Prostate gland (tissue), 2 donors: Measurements from ENCODE around the gene MSX2. TPM values are rescaled to one million over a fixed set of nuclear protein-coding genes. Genes with fewer than 3 reads are reported as not detected.

Experiments used
- DNase-seq: peaks from one replicate; pipeline ENCODE4 v3.0.0-alpha.2; 2019; ENCODE audit warnings: low spot score
- H3K27ac ChIP-seq, 2 donors: fragments of 200-600 bp; sonication (generic); 2 replicates each; pipeline ENCODE4 v1.5.1; 2017 to 2019
- H3K27me3 ChIP-seq: fragments of 200-600 bp; sonication (generic); replicated peaks from 2 replicates; pipeline ENCODE4 v1.5.1; 2019; ENCODE audit not compliant: insufficient read depth
- H3K36me3 ChIP-seq, 2 donors: fragments of 200-600 bp; sonication (generic); 1 replicate in 1 of 2; 2 replicates in 1 of 2; pipeline versions ENCODE4 v1.5.1 to v1.8.1; 2017 to 2019
- H3K4me1 ChIP-seq: fragments of 200-600 bp; sonication (generic); replicated peaks from 2 replicates; pipeline ENCODE4 v1.5.1; 2019
- H3K4me3 ChIP-seq, 2 donors: fragments of 200-600 bp; sonication (generic); 2 replicates each; pipeline ENCODE4 v1.5.1; 2017 to 2019
- H3K9me3 ChIP-seq: fragments of 200-600 bp; sonication (generic); 2 replicates; pipeline ENCODE4 v1.5.1; 2017
- POLR2A ChIP-seq: fragments of 450-650 bp; IDR thresholded peaks from one replicate; pipeline ENCODE4 v1.6.1; 2016; ENCODE audit warnings: antibody characterized with exemption, mild to moderate bottlenecking
- POLR2AphosphoS5 ChIP-seq: sonication (generic); formaldehyde crosslinking; IDR thresholded peaks from one replicate; pipeline ENCODE4 v1.6.1; 2017; ENCODE audit warnings: antibody characterized with exemption
- WGBS: methylation state at CpG from one replicate; pipeline ENCODE4 v1.1.5; 2018; 5-methylcytosine and 5-hydroxymethylcytosine counted together
- intact Hi-C: fragments of 100-400 bp; cut with DNase I; formaldehyde crosslinking; loops from one replicate; pipeline ENCODE4 v1.14.2; 2022
- total RNA-seq, 2 donors: library from RNA; depleted of rRNA; stranded (reverse); fragments of >200 nt; gene quantifications; one replicate each; pipeline ENCODE4 v1.1.0, GENCODE V29; 2016
- TF ChIP-seq, protein P1 (sequence below), 4 experiments: fragments of 200-600 bp in 2 of 4; fragments of 450-650 bp in 2 of 4; sonication (generic) in 2 of 4; IDR thresholded peaks; 1 replicate in 3 of 4; 2 replicates in 1 of 4; pipeline ENCODE4 v1.5.1; 2016 to 2019; ENCODE audit warnings: antibody characterized with exemption in 4 of 4, mild to moderate bottlenecking in 2 of 4, moderate library complexity in 2 of 4

Gene MSX2
- total RNA-seq, 2 donors from 2014 or later = 7.1 to 36.4 TPM

DNA sequence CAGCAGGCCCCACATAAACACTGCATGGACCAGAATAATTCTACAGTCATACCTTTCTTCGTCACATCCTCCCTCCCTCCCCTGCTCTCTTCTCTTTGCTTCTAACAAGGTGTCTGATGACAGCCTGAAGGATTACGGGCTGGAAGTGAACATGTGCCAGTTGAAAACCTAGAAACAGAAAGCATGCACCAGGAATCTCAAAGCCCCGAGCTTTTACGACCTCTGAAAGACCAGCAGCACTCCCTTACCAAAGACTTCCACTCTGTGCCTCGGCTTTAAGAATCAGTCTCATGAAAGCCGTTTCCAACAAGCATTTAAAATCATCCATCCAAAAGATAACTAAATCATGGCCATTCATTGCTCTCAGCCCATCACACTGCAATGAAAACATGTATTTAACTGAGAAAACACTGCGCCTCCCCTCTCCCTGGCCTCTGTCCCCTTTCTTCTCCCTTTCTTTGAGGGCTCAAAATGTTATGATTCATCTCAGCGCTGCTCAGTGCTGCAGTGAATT lies 21.3 kb downstream of the MSX2 start:
- Histone ChIP-seq H3K36me3 (no peaks in the 10 kb centered on the region), H3K27me3 (peaks cover 6% of the 10 kb centered on the region), H3K27ac (no peak overlapping the region), H3K9me3 (no peaks in the 10 kb centered on the region), H3K4me1 (no peaks in the 10 kb centered on the region), H3K4me3 (no peak overlapping the region)
- intact Hi-C loops = no loop called here
- 32% methylated on average over 8 of the region's 8 CpGs for WGBS
- TF ChIP-seq POLR2A (no peak), POLR2AphosphoS5 (no peak)
- TF ChIP-seq, protein P1, sequence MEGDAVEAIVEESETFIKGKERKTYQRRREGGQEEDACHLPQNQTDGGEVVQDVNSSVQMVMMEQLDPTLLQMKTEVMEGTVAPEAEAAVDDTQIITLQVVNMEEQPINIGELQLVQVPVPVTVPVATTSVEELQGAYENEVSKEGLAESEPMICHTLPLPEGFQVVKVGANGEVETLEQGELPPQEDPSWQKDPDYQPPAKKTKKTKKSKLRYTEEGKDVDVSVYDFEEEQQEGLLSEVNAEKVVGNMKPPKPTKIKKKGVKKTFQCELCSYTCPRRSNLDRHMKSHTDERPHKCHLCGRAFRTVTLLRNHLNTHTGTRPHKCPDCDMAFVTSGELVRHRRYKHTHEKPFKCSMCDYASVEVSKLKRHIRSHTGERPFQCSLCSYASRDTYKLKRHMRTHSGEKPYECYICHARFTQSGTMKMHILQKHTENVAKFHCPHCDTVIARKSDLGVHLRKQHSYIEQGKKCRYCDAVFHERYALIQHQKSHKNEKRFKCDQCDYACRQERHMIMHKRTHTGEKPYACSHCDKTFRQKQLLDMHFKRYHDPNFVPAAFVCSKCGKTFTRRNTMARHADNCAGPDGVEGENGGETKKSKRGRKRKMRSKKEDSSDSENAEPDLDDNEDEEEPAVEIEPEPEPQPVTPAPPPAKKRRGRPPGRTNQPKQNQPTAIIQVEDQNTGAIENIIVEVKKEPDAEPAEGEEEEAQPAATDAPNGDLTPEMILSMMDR (IDR thresholded peaks at IDR 0.05) = no peak
- no peak for DNase-seq

DNA sequence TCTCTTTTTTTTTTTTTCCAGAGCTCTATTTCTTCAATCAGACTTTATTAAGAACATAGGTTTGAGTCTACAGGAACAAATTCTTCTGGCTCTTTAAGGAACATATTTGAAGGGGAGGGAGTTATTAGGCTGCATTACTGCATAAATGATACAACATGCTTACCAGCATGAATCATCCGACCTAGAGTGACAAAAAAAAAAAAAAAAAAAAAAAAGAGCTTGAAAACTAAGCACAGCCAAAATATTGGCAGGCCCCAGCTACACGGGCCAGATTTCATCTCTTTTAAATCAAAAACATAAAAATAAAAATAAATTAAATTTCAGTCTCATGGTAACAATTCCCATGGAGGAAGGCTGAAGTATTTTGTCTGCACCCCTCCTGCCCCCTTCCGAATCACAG lies 26.3 kb downstream of the MSX2 start:
- 2% methylated on average over 3 of the region's 3 CpGs for WGBS
- H3K27ac ChIP-seq = no peak overlapping the region
- intact Hi-C loops = no loop called here

GRCh38 chr5:174751154-174752000 lies 27.0 kb downstream of the MSX2 start:
- no peaks in the 10 kb centered on the region for H3K36me3 ChIP-seq
- under 1% methylated on average over 54 of the region's 89 CpGs for WGBS
- H3K9me3 ChIP-seq = no peaks in the 10 kb centered on the region
- H3K4me3 ChIP-seq = peak overlapping the region; percentile 25 to 31
- no peaks in the 10 kb centered on the region for H3K27me3 ChIP-seq
- no peak for TF ChIP-seq POLR2AphosphoS5
- TF ChIP-seq POLR2A = no peak
- TF ChIP-seq, protein P1 (IDR thresholded peaks at IDR 0.05) = no peak
- no peaks in the 10 kb centered on the region for H3K4me1 ChIP-seq
- intact Hi-C loops = no loop called here
- no peak for DNase-seq
- no peak overlapping the region for H3K27ac ChIP-seq

More for the DNA sequence above, 26.3 kb downstream of the MSX2 start:
- DNase-seq = no peak
- no peaks in the 10 kb centered on the region for H3K9me3 ChIP-seq
- TF ChIP-seq, protein P1 (IDR thresholded peaks at IDR 0.05) = no peak
- no peak for TF ChIP-seq POLR2A
- no peak for TF ChIP-seq POLR2AphosphoS5
- H3K4me1 ChIP-seq = no peaks in the 10 kb centered on the region
- no peaks in the 10 kb centered on the region for H3K36me3 ChIP-seq
- no peaks in the 10 kb centered on the region for H3K27me3 ChIP-seq
- H3K4me3 ChIP-seq = peak overlapping the region; percentile 25 to 31

GRCh38 chr5:174752121-174752520 lies 27.7 kb downstream of the MSX2 start:
- Histone ChIP-seq H3K36me3 (no peaks in the 10 kb centered on the region), H3K4me3 (no peak overlapping the region), H3K27me3 (no peaks in the 10 kb centered on the region), H3K4me1 (no peaks in the 10 kb centered on the region), H3K27ac (no peak overlapping the region), H3K9me3 (no peaks in the 10 kb centered on the region)
- WGBS = 91% methylated on average over 5 of the region's 5 CpGs
- TF ChIP-seq, protein P1 (IDR thresholded peaks at IDR 0.05) = no peak
- no peak for TF ChIP-seq POLR2AphosphoS5
- no peak for TF ChIP-seq POLR2A
- no peak for DNase-seq
- intact Hi-C loops = no loop called here

DNA sequence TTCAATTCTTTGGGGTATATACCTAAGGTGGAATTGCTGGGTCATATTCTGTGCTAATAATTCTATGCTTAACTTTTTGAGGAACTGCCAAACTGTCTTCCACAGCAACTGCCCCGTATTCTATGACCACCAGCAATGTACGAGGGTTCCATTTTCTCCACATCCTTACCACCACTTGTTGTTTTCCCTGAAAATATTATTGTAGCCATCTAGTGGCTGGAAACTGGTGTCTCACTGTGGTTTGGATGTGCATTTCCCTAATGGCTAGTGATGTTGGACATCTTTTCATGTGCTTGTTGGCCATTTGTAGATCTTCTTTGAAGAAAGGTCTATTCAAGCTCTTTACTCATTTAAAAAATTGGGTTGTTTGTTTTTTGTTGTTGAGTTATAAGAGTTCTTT lies 30.7 kb downstream of the MSX2 start:
- no peak for DNase-seq
- no peak for TF ChIP-seq POLR2A
- TF ChIP-seq, protein P1 (IDR thresholded peaks at IDR 0.05) = no peak
- TF ChIP-seq POLR2AphosphoS5 = no peak
- H3K9me3 ChIP-seq = no peaks in the 10 kb centered on the region
- no peak overlapping the region for H3K27ac ChIP-seq
- intact Hi-C loops = no loop called here
- 67% methylated on average over 2 of the region's 2 CpGs for WGBS
- no peak overlapping the region for H3K4me3 ChIP-seq
- no peaks in the 10 kb centered on the region for H3K4me1 ChIP-seq
- no peaks in the 10 kb centered on the region for H3K36me3 ChIP-seq
- no peaks in the 10 kb centered on the region for H3K27me3 ChIP-seq
